IMR-90 (cell line): ENCODE measurements around the gene TIGD3.

Experiments
- BHLHE40 ChIP-seq: fragments of 150-350 bp; IDR thresholded peaks from 2 replicates; pipeline ENCODE4 v1.6.1; 2016; ENCODE audit warnings: mild to moderate bottlenecking, low read depth, low read length
- FOS ChIP-seq: fragments of 150-350 bp; IDR thresholded peaks from 2 replicates; pipeline ENCODE4 v1.6.1; 2016; ENCODE audit warnings: low read depth, low read length
- MAZ ChIP-seq: IDR thresholded peaks from 2 replicates; pipeline ENCODE4 v1.6.1; 2012; ENCODE audit warnings: low read depth, mild to moderate bottlenecking, low read length, improper control_type of control experiment, moderate library complexity, borderline replicate concordance
- POLR2A ChIP-seq: IDR thresholded peaks from 2 replicates; pipeline ENCODE4 v1.6.1; 2012; ENCODE audit warnings: mild to moderate bottlenecking, low read depth, low read length
- RAD21 ChIP-seq: IDR thresholded peaks from 2 replicates; pipeline ENCODE4 v1.6.1; 2012; ENCODE audit warnings: low read length, improper control_type of control experiment
- RCOR1 ChIP-seq: IDR thresholded peaks from 2 replicates; pipeline ENCODE4 v1.6.1; 2012; ENCODE audit warnings: mild to moderate bottlenecking, low read length, improper control_type of control experiment; ENCODE audit not compliant: insufficient replicate concordance
- RFX5 ChIP-seq: IDR thresholded peaks from 2 replicates; pipeline ENCODE4 v1.8.0; 2012; ENCODE audit warnings: low read depth, mild to moderate bottlenecking, low read length, moderate library complexity
- TF ChIP-seq, protein P1 (sequence below): conservative IDR thresholded peaks from 2 replicates; pipeline ENCODE4 v1.5.1; 2012; ENCODE audit warnings: mild to moderate bottlenecking, low read depth, low read length, improper control_type of control experiment
- TF ChIP-seq, protein P2 (sequence below): fragments of 150-350 bp; IDR thresholded peaks from 2 replicates; pipeline ENCODE4 v1.6.1; 2017; ENCODE audit warnings: mild to moderate bottlenecking, antibody characterized with exemption, low read length, low read depth

DNA sequence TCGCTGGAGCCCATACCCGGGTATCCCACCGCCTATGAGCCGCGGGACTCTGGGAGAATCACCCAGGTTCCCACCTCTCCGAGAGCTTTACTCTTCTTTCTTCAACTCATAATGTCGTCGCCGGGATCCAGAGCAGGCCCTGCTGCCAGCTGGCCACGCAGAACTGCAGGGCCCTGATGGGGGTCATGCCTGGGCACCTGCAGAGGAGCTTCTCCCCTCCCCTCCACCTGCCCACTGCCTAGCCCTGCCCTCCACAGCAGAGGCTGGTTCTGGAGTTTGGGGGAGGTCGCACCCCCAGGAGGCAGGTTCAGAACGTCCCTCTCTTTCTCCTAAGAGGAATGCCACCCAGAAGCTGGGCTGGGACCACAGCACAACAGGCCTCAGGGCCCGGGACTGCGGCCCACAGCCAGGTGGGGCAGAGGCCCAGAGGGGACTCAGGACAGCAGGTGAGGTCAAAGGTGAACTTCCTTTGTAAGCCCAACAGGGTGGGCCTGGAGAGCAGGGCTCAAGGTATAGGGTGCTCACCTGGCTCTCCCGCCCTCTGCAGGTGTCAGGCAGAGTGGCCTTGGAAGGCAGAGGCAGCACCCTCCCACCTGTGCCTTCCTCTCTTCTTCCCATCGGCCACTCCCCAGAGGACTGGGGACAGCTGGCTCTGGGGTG is 26.0 kb downstream of the TIGD3 start:
- TF ChIP-seq, protein P1, sequence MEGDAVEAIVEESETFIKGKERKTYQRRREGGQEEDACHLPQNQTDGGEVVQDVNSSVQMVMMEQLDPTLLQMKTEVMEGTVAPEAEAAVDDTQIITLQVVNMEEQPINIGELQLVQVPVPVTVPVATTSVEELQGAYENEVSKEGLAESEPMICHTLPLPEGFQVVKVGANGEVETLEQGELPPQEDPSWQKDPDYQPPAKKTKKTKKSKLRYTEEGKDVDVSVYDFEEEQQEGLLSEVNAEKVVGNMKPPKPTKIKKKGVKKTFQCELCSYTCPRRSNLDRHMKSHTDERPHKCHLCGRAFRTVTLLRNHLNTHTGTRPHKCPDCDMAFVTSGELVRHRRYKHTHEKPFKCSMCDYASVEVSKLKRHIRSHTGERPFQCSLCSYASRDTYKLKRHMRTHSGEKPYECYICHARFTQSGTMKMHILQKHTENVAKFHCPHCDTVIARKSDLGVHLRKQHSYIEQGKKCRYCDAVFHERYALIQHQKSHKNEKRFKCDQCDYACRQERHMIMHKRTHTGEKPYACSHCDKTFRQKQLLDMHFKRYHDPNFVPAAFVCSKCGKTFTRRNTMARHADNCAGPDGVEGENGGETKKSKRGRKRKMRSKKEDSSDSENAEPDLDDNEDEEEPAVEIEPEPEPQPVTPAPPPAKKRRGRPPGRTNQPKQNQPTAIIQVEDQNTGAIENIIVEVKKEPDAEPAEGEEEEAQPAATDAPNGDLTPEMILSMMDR: no peak
- TF ChIP-seq RAD21 (no peak), POLR2A (no peak), BHLHE40 (no peak), MAZ (no peak), FOS (no peak), RCOR1 (no peak), RFX5 (no peak)
- TF ChIP-seq, protein P2, sequence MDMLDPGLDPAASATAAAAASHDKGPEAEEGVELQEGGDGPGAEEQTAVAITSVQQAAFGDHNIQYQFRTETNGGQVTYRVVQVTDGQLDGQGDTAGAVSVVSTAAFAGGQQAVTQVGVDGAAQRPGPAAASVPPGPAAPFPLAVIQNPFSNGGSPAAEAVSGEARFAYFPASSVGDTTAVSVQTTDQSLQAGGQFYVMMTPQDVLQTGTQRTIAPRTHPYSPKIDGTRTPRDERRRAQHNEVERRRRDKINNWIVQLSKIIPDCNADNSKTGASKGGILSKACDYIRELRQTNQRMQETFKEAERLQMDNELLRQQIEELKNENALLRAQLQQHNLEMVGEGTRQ: no peak
